DMS153 treated with DMSO at 0.1 percent for 48 hours (cell line): ENCODE results near the gene ARMC12.
A peak's percentile ranks its signal among the peaks of the same experiment; 100 is the strongest.

Experiments used
- DNase-seq: peaks from one replicate; lab custom pipeline; 2025; ENCODE audit not compliant: unreplicated experiment; lab: John Stamatoyannopoulos, UW

Gene ARMC12

DNA sequence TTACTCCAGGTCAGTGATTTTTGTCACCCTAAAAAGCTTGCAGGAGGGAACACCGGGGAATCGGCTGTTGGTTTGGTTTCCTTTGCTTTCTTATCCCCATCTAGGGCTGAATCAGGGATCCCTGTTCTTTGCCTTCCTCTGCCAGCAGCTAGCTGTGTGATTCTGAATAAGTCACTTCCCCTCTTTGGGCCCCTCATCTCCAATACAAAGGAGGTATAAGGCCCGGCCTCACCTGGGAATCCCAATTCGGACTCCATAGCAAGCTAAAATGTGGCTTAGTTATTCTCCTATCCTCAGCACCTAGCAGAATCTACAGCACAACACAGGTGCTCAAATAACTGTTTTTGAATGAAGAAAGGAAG is 18.5 kb upstream of the ARMC12 start:
- DNase-seq, result no peak

- no peak for DNase-seq
Observed at GRCh38 chr6:35718911-35719381, 17.9 kb upstream of the ARMC12 start.

DNA sequence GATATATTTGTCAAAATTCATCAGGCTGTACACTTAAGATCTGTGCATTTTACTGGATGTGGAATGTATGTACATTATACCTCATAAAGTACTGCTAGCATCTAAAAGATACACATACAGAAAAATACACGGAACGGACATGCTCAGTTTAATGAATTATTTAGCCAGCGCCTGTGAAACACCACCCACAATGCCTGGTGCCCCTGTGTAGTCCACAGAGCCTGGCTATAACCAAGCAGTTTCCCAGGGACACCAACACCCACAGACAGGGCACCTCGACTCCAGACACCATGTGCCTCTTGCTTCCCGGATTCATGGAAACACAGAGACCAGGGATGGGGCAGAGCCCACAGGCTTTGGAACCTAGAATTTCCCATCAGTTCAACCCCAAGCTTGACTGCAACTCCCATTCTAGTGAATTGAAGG is 17.4 kb upstream of the ARMC12 start:
- DNase-seq, result no peak

DNA sequence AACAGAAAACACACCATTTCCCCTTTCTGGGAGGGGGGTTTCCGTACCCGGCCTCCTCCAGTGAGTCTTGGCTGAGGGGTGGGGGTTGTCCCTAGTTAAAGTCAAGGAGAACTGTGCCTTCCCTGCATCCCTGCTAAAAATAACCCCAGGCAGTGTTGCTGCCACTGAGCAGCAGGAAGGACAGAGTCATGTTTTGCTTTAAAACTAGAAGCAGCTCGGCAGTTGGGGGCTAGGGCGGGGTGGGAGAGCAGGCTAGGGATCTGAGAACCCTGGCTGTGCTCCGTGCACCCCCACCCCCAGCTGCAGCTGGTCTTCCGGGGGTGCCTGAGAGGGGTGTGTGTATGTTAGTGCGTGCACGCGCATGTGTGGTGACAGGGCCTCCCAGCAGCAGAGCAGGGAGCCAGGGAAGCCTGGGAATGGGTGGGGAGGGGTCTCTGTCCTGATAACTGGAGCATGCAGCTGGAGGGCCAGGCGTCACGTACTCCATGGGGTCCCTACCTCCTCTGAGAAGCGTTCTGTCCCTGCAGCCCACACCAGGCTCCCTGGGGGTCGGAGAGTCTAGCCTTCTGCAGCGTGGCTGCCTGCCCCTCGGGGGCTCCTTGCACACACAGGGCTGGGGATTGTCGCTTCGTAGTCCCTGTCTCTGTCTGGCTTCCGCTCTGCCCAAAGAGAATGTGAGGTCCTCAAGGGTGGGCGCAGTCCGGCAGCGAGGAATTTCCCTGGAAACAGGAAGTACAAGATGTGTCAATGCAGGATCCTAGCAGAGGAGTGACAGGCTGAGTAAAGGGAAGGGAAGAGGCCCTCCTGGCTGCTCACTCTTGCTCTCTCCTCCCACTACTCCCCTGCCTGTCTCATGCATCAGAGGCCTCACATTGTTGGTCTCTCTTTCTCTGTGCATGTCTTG is 16.8 kb upstream of the ARMC12 start:
- no peak for DNase-seq

- no peak for DNase-seq
Observed at GRCh38 chr6:35722121-35722761, 14.6 kb upstream of the ARMC12 start.

DNA sequence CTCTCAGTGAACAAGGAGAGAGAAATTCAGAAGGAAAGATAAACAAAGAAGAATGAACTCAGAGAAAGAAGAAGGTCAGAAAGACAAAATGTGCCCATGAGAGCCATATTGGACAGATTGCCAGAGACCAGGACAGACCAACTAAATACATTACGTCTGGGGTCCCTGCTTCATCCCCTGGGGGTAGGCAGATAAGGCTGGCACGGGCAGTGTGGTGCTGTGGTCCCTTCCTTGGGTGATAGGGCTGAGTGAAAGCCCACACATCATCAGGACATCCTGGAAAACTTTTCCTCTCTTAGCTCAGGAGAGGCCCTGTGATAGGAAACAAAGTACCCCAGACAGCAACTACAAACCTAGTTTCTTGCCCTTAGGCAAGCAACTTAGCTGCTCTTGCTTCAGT is 13.2 kb upstream of the ARMC12 start:
- no peak for DNase-seq

DNA sequence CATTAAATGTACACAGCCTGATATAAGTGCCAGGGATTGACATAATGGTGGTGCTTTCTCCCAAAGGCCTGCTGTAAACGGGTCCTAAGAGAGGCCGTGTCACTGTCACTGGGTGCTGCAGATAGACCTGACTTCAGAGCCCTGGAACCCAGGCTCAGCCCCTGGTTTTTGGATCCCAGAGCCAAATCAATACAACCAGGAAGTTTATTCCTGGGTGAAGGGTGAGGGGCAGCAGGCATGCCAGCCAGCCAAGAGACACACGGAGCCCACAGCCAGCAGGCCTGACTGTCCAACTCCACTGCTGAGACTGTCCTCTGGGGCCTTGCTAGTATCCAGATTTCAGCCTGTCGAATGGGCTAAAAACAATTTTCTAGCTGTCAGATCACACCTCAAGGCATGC is 12.8 kb upstream of the ARMC12 start:
- DNase-seq, result no peak

- no peak for DNase-seq
Observed at GRCh38 chr6:35724471-35724870, 12.4 kb upstream of the ARMC12 start.

- no peak for DNase-seq
Observed at GRCh38 chr6:35725081-35725708, 11.6 kb upstream of the ARMC12 start.

DNA sequence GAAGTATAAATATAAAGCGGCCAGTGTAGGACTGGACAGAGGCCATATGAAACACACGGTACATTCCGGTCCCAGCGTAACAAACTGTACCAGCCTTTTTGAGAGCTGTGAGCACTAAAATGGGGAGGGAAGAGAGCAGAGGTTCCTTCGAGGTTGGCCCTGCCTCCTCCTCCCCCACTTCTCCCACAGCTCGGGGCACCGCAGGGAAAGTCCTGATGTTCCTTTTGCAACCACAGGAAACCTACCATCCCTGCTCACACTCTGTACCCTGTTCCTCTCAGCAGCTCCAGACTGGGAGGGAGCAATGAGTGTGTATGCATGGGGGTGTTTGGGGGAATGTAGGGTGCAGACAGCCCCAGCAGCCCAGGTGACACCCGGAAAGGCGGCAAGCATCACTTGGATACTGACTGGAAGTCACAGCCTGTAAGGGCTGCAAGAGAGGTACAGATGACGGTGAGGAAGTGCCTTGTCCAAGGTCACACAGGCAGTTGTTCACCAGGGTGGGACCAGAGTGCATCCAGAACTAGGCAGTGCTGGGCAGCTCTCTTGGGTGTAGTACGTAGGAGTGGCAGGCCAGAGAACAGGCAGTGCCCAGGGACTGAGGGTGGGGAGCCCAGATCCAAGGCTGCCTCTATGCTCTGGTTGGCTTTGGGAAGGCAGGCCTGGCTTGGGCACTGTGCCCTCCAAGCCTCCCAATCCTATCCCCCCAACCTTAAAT is 11.0 kb upstream of the ARMC12 start:
- DNase-seq, result no peak

GRCh38 chr6:35727231-35727934 is 9.4 kb upstream of the ARMC12 start:
- DNase-seq, result peak; percentile 60

- DNase-seq, result peak; percentile 63
Observed at GRCh38 chr6:35727935-35728682, 8.7 kb upstream of the ARMC12 start.

GRCh38 chr6:35728683-35729678 is 7.9 kb upstream of the ARMC12 start:
- peak; percentile 12 for DNase-seq

GRCh38 chr6:35729722-35730121 is 7.1 kb upstream of the ARMC12 start:
- DNase-seq, result no peak

DNA sequence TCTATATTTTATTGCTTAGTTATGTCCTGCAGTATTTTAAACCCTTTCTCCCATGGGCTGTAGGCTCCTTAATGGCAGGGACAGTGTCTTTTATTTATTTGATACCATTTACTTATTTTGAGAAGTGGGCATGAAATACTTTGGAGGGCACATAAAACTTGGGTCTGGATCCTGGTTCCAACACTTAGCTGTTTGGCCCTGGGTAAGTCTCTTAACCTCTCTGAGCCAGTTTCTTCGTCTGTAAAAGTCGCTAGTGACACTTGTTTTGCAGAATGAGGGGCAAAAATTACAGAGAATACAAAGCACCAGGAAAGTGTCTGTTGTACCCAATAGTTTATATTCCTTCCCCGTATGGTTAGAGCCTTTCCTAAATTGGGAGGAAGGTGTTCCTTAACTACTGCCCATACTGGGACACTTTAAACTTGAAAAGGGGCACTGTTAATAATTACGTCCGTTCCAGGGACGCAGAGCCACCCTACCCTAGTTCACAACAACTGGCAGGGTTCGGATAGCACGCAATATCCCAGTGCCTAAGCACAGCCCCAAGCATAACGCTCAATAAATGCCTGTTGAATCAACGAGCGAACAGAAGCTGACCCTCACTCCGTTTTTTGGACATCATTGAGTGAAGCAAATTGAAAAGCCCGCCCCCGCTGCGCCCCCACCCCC is 6.0 kb upstream of the ARMC12 start:
- no peak for DNase-seq

DNA sequence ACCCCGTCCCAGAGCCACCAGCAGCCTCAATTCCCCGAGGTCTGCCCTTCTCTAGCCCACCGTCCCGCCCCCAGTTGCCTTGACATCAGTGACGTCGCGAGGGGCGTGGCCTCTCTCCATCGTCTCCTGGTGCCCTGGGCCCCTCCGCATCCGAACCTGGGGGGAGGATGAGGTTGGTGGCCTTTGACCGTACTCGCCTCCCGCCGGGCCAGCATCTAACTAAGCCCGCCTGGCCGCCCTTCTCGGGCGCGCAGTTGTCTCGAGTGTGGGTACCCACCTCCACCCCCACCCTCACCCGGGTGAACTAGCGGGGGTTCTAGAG is 5.5 kb upstream of the ARMC12 start:
- peak; percentile 87 for DNase-seq

GRCh38 chr6:35731736-35732532 is 4.9 kb upstream of the ARMC12 start:
- DNase-seq, result peak; percentile 71

DNA sequence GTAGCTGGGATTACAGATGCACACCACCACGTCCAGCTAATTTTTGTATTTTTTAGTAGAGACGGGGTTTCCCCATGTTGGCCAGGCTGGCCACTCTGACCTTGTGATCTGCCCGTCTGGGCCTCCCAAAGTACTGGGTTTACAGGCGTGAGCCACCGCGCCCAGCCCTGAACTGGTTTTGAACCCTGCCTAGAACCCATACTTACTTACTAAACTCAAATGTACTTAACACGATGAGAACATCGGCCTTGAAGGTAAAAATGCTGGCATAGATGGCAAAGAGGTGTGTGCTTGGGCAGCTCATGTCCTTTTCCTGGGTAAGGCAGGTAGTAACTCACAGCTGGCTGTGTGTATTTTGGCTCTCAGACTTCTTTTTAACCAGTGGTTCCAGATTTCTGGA is 3.2 kb upstream of the ARMC12 start:
- no peak for DNase-seq
